Measurements from ENCODE around the gene USP3.

USP3 gene

DNA sequence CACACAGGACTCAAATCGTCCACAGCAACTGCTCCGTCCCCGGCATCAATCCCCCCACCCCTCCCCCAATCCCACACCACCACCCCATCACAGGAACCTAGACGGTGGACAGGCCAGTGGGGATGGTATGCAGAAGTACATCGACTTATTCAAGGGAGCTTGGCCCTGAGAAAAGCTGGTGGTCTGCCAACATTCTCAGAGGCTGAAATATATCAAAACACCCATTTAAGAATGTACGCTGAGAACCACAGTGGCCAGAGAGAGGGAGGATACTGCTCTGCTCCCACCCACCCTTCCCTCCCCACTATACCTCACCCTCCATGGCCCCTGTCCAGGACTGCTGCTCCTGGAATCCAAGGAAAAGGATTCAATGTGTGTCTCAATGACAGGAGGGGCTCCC lies 12.4 kb upstream of the USP3 start:
- DNase-seq = no peak
- in situ Hi-C loops (cut with HindIII; ENCODE audit: low pct_ligation_motif_present, low pct_unique_long_range_greater_than_20kb, low sequenced_read_pairs) = no loop called here

DNA sequence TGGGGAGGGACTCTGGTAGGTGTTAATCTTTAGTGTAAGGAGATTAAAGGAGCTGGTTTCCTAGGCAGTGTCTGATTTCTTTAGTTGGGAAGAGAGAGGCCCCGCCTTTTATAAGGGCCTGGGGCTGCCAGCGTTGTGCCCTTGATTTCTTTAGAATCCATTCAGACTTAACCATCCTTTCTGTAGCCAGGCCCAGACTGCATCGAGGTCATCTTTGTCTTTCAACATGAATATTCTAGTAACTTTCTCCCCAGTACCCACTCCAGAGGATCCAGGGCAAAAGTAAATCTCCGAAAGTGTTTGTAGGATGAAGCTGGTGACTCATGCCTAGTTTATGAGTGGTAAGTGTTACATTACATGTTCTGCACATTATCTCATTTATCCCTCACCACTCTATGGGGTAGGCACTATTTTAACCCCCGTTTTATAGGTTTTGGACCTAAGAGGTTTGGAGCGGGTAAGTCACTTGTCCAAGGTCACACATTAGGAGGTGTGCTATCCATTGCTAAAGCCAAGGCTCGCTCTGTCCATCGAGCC lies 11.8 kb upstream of the USP3 start:
- no peak for DNase-seq
- in situ Hi-C loops (cut with HindIII; ENCODE audit: low pct_ligation_motif_present, low pct_unique_long_range_greater_than_20kb, low sequenced_read_pairs) = no loop called here

GRCh38 chr15:63493436-63493835 lies 11.0 kb upstream of the USP3 start:
- in situ Hi-C loops (cut with HindIII; ENCODE audit: low pct_ligation_motif_present, low pct_unique_long_range_greater_than_20kb, low sequenced_read_pairs) = no loop called here
- no peak for DNase-seq

DNA sequence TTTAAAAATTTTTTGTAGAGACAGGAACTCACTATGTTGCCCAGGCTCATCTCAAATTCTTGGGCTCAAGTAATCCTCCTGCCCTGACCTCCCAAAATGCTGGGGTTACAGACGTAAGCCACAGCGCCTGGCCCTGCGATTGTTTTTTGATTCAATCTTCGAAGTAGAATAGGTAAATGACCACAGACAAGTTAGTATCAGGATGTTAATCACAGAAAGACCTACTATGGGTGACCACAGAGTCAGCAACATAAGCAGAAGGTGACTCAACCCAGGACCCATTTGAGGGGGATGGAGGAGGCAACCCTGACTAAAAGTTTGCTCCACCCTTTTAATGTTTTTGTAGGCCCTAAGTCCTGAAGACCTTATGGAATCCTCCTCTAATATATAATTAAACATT lies 10.0 kb upstream of the USP3 start:
- no peak for DNase-seq
- in situ Hi-C loops (cut with HindIII; ENCODE audit: low pct_ligation_motif_present, low pct_unique_long_range_greater_than_20kb, low sequenced_read_pairs) = no loop called here

DNA sequence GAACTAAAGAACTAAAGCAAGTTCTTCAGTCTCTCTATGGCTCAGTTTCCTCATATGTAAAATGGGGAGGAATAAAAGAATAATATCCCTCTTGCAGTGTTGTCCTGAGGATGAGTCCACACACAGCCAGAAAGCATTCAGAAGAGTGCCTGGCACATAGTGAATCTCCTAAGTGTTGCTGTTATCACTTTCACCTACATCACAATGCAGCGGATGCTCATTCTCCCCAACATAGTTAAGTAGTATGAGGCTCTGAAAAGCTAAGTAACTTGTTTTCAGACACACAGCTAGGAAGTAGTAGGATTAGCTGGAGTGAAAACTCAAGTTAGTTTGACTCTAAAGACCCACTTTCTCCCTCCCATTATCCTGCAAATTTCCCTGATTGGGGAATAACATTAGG lies 9.1 kb upstream of the USP3 start:
- in situ Hi-C loops (cut with HindIII; ENCODE audit: low pct_ligation_motif_present, low pct_unique_long_range_greater_than_20kb, low sequenced_read_pairs) = no loop called here
- no peak for DNase-seq

DNA sequence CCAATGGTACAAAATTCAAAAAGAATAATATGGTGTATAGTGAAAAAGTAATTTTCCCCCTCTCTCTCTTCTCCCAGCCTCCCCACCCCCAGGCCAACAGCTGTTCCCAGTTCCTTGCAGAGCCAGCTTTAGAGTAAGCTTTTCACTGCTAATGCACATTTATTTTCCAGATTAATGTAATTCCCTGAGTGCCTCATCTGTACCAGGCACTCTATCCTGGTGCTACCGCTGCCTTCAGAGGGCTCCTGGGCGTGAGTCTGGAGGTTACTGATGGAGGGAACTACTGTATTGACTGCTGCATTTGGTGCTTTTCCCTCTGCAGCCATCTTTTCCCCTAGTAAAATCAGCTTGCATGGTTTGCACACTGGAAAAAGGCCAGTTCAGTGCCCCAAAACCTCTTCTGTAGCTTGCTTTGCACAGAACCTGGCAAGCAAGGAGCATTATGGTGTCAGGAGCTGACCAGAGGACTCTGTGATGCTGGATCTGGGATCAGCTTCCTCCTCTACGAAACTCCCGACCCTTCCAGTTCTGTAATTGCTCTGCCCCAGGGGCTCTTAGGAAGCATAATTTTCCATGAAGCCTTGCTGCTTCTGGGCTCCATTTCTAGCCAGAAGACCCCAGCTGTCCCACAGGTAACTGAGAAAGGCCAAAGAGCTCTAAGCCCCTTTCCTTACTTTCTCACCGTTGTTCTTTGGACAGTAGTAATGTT lies 8.5 kb upstream of the USP3 start:
- DNase-seq = no peak
- in situ Hi-C loops (cut with HindIII; ENCODE audit: low pct_ligation_motif_present, low pct_unique_long_range_greater_than_20kb, low sequenced_read_pairs) = no loop called here

GRCh38 chr15:63497642-63498467 lies 6.5 kb upstream of the USP3 start:
- no peak for DNase-seq
- in situ Hi-C loops (cut with HindIII; ENCODE audit: low pct_ligation_motif_present, low pct_unique_long_range_greater_than_20kb, low sequenced_read_pairs) = no loop called here

- DNase-seq = no peak
- in situ Hi-C loops (cut with HindIII; ENCODE audit: low pct_ligation_motif_present, low pct_unique_long_range_greater_than_20kb, low sequenced_read_pairs) = no loop called here
Observed at GRCh38 chr15:63499175-63499549, 5.2 kb upstream of the USP3 start.

DNA sequence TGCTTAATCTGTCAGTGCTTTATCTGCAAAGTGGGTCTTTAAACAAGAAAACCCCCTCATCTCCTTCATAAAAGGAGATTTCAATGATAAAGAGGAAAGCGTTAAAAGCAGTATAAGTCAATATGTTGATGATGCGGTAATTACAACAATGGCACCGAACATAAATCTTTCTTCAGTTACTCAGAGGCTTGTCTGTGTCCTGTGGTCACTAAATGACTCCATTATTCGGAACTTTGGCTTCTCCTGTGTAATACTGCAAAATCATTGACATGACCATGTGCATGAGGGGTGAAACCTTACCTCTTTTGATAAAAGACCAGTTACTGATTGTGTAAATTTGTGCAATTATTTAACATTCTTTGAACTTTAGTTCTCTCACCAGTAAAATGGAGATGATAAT lies 4.8 kb upstream of the USP3 start:
- in situ Hi-C loops (cut with HindIII; ENCODE audit: low pct_ligation_motif_present, low pct_unique_long_range_greater_than_20kb, low sequenced_read_pairs) = no loop called here
- DNase-seq = no peak

GRCh38 chr15:63500265-63501250 lies 3.8 kb upstream of the USP3 start:
- in situ Hi-C loops (cut with HindIII; ENCODE audit: low pct_ligation_motif_present, low pct_unique_long_range_greater_than_20kb, low sequenced_read_pairs) = no loop called here
- peak; percentile 80 for DNase-seq

DNA sequence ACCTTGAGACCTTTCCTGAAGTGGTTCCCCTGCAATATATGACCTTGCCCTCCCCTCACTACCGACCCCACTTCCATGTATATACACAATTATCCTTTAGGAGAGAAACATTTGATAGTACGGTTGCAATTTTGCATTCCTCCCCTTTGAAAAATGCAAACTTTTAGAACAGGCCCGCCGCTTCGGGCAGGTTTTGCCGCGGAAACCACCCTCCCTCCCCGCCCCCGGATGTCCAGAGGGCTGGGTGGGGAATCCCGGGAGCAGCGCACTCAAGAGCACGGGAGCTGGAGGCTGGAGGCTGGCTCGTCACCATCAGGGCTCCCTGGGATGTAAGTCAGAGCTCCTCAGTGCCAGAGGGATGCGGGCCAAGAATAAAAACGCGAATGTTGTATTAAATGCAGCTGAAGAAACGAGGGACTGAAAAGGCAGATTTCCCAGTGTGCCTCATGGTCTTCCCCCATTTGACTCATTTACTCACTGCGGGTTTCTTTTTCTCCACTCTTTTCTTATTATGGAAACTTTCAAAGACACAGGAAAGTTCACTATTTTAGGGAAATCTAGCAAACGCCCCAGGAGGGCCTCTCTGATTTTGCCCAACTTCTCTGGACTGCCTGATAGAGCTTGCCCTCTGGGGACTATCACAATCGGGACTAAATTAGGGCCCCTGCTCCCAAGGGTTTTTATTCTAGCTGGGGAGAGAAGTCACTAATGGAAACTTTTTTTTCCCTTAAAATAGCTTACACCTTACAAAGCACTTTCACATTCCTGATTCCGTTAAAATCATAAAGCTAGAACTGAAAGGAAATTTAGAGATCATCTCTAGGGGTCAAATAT lies 2.9 kb upstream of the USP3 start:
- peak; percentile 82 for DNase-seq
- in situ Hi-C loops (cut with HindIII; ENCODE audit: low pct_ligation_motif_present, low pct_unique_long_range_greater_than_20kb, low sequenced_read_pairs) = no loop called here

- in situ Hi-C loops (cut with HindIII; ENCODE audit: low pct_ligation_motif_present, low pct_unique_long_range_greater_than_20kb, low sequenced_read_pairs) = no loop called here
- no peak for DNase-seq
Observed at GRCh38 chr15:63502137-63502766, 2.1 kb upstream of the USP3 start.

- in situ Hi-C loops (cut with HindIII; ENCODE audit: low pct_ligation_motif_present, low pct_unique_long_range_greater_than_20kb, low sequenced_read_pairs) = no loop called here
- peak; percentile 96 for DNase-seq
Observed at GRCh38 chr15:63502843-63503738, 1.3 kb upstream of the USP3 start.

- peak; percentile 79 for DNase-seq
- in situ Hi-C loops (cut with HindIII; ENCODE audit: low pct_ligation_motif_present, low pct_unique_long_range_greater_than_20kb, low sequenced_read_pairs) = no loop called here
Observed at GRCh38 chr15:63503739-63504246, 600 bp upstream of the USP3 start.

DNA sequence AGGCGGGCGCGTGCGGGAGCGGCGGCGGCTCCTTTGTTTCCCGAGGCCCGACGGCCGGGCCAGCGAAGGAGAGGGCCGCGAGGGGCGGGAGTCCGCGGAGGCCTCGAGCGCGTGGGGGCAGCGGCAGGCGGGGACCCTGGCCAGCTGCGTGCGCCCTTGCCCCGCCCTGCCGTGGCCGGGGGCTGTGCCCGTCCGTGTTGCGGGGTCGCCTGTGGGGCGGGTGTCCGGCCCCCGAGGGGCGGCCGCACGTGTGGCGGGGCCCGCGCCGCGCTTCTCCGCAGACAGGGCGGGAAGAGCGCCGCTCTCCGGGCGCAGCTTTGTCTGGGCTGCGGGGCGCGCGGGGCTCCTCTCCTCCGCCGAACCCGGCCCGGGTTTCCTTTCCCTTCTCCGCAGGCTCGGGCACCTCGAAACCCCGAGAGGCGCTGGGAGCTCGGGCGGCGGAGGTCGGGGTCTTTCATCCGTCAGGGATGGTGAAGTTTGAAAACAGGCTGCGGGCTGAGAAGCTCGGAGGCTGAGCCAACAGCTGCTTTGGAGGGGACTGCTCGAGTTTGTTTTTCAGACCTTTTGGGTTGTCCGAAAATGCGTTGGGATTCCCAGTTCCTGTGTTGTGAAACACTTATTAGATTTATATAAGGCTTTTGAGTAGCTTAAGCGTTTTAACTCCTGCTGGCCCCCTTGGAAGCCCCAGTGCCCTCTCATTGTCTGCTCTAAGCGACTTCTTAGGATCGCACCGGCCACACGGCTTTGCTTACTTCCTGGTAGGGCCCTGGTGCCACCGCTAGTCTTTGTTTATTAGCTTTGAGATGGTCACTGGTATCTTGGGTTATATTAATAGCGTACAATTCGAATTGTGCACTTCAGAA lies 817 bp downstream of the USP3 start:
- in situ Hi-C loops (cut with HindIII; ENCODE audit: low pct_ligation_motif_present, low pct_unique_long_range_greater_than_20kb, low sequenced_read_pairs) = no loop called here
- peak; percentile 66 for DNase-seq

GRCh38 chr15:63505842-63506222 lies 1.4 kb downstream of the USP3 start:
- DNase-seq = no peak
- in situ Hi-C loops (cut with HindIII; ENCODE audit: low pct_ligation_motif_present, low pct_unique_long_range_greater_than_20kb, low sequenced_read_pairs) = no loop called here
